HepG2 (cell line): ENCODE results near the gene FHDC1.

Experiments used
- CEBPB ChIP-seq: IDR thresholded peaks from 2 replicates; pipeline ENCODE4 v1.6.1; 2011; ENCODE audit warnings: low read depth, low read length, improper control_type of control experiment, borderline replicate concordance
- CTCF ChIP-seq: sonication (generic); formaldehyde crosslinking; IDR thresholded peaks from 2 replicates; pipeline ENCODE4 v1.5.0; 2020; ENCODE audit warnings: mild to moderate bottlenecking, missing genetic modification reagents, moderate library complexity
- ELF1 ChIP-seq: sonication (generic); formaldehyde crosslinking; IDR thresholded peaks from 2 replicates; pipeline ENCODE4 v1.4.0; 2020; ENCODE audit warnings: missing genetic modification reagents
- MEF2D ChIP-seq: sonication (generic); formaldehyde crosslinking; IDR thresholded peaks from 2 replicates; pipeline ENCODE4 v1.5.1; 2020; ENCODE audit warnings: mild to moderate bottlenecking, missing genetic modification reagents
- MEIS1 ChIP-seq: sonication (generic); formaldehyde crosslinking; IDR thresholded peaks from 2 replicates; pipeline ENCODE4 v1.9.0; 2021; ENCODE audit warnings: mild to moderate bottlenecking, missing genetic modification reagents, moderate library complexity, borderline replicate concordance
- MXD1 ChIP-seq: sonication (generic); formaldehyde crosslinking; IDR thresholded peaks from 2 replicates; pipeline ENCODE4 v1.4.0; 2020; ENCODE audit warnings: mild to moderate bottlenecking, missing genetic modification reagents
- MZF1 ChIP-seq: sonication (generic); formaldehyde crosslinking; IDR thresholded peaks from 2 replicates; pipeline ENCODE4 v1.8.1; 2023; ENCODE audit warnings: mild to moderate bottlenecking, missing genetic modification reagents, borderline replicate concordance
- PATZ1 ChIP-seq: sonication (generic); formaldehyde crosslinking; IDR thresholded peaks from 2 replicates; pipeline ENCODE4 v1.4.0; 2020; ENCODE audit warnings: missing genetic modification reagents
- PRDM10 ChIP-seq: sonication (generic); formaldehyde crosslinking; IDR thresholded peaks from 2 replicates; pipeline ENCODE4 v1.4.0; 2020; ENCODE audit warnings: low read depth, missing genetic modification reagents
- TCF12 ChIP-seq, 2 experiments: fragments of 450-650 bp in 1 of 2; sonication (generic) in 1 of 2; formaldehyde crosslinking in 1 of 2; IDR thresholded peaks; 2 replicates each; pipeline versions ENCODE4 v1.6.1 to v1.8.0; 2017 to 2022; ENCODE audit warnings: antibody characterized with exemption in 1 of 2, mild to moderate bottlenecking in 1 of 2, missing genetic modification reagents in 1 of 2, moderate library complexity in 1 of 2
- ZNF333 ChIP-seq: sonication (generic); formaldehyde crosslinking; IDR thresholded peaks from 2 replicates; pipeline ENCODE4 v1.4.0; 2020; ENCODE audit warnings: mild to moderate bottlenecking, missing genetic modification reagents, borderline replicate concordance

- TF ChIP-seq MEF2D (CRISPR knock-in tag) = no peak
- no peak for TF ChIP-seq ZNF333
- TF ChIP-seq PATZ1 (CRISPR knock-in tag) = no peak
- no peak for TF ChIP-seq MEIS1 (CRISPR knock-in tag)
- TF ChIP-seq CEBPB = no peak
- TF ChIP-seq MXD1 (CRISPR knock-in tag) = no peak
- no peak for TF ChIP-seq PRDM10
- no peak for TF ChIP-seq ELF1
- no peak for TF ChIP-seq MZF1
- no peak for TF ChIP-seq CTCF (CRISPR knock-in tag)
- TF ChIP-seq TCF12 (IDR thresholded peaks at IDR 0.05) = no peak
- TF ChIP-seq TCF12 (CRISPR knock-in tag; IDR thresholded peaks at IDR 0.05) = no peak
Measured at GRCh38 chr4:152938237-152938947, 2.3 kb downstream of the FHDC1 start.
